HUES6 (cell line): ENCODE data around the gene ABTB2.

Experiments used
- H3K27ac ChIP-seq: 2 replicates; pipeline ENCODE4 v1.7.0; 2013; ENCODE audit warnings: low read depth, mild to moderate bottlenecking, low read length, inconsistent platforms
- H3K27me3 ChIP-seq: 2 replicates; pipeline ENCODE4 v1.6.1; 2013; ENCODE audit warnings: low read length; ENCODE audit not compliant: control insufficient read depth, insufficient read depth
- H3K36me3 ChIP-seq: 2 replicates; pipeline ENCODE4 v1.6.1; 2013; ENCODE audit warnings: low read length; ENCODE audit not compliant: control insufficient read depth, insufficient read depth
- H3K4me1 ChIP-seq: 2 replicates; pipeline ENCODE4 v1.6.1; 2013; ENCODE audit warnings: low read length; ENCODE audit not compliant: control insufficient read depth, insufficient read depth
- H3K4me3 ChIP-seq: 2 replicates; pipeline ENCODE4 v1.5.1; 2013; ENCODE audit warnings: low read depth, low read length
- H3K9ac ChIP-seq: one replicate; pipeline ENCODE4 v1.6.1; 2013; ENCODE audit warnings: mild to moderate bottlenecking, low read length
- H3K9me3 ChIP-seq: 2 replicates; pipeline ENCODE4 v1.6.1; 2013; ENCODE audit warnings: low read depth, low read length; ENCODE audit not compliant: control insufficient read depth, insufficient read depth

Gene ABTB2

DNA sequence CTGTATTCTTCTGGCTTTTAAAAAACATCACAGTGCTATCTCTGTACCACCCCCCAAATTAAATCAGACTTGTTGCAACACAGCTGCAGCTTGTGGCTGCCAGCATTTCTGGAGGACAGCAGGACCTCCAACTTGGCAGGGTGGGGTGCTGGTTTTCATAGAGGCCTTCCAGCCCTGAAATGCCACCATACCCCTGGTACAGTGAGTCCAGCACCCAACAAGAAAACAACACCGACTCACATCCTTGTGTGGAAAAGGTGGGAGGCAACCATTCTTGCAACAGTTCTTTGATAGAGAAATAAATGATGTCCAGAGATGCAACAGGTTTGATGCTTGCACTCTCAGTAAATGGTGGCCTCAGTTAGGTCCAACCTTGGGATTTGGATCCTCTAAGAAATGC lies 96.0 kb downstream of the ABTB2 start:
- no peak overlapping the region for H3K27ac ChIP-seq
- peaks cover 17% of the 10 kb centered on the region for H3K4me1 ChIP-seq
- H3K36me3 ChIP-seq = no peaks in the 10 kb centered on the region
- H3K27me3 ChIP-seq = no peaks in the 10 kb centered on the region
- no peak overlapping the region for H3K9ac ChIP-seq
- H3K4me3 ChIP-seq = no peak overlapping the region
- no peaks in the 10 kb centered on the region for H3K9me3 ChIP-seq

DNA sequence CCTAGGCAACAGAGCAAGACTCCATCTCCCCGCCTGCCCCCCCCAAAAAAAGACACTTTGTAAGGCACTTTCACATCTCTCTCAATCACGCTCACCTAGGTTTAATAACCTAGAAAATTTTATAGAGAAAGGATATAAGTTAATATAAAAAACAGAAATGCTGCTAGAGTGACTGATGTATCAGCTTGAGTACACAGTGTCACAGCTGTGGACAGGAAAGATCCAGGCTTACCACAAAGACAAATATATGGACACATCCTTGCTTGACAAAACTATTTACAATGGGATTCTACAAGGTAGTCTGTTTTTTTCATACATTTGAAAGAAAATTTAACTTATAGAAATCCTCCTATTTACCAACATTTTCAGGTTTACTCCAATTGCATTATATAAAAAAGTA lies 96.7 kb downstream of the ABTB2 start:
- no peaks in the 10 kb centered on the region for H3K27me3 ChIP-seq
- no peaks in the 10 kb centered on the region for H3K36me3 ChIP-seq
- no peak overlapping the region for H3K4me3 ChIP-seq
- no peak overlapping the region for H3K27ac ChIP-seq
- no peaks in the 10 kb centered on the region for H3K9me3 ChIP-seq
- H3K4me1 ChIP-seq = peaks cover 13% of the 10 kb centered on the region
- H3K9ac ChIP-seq = no peak overlapping the region

DNA sequence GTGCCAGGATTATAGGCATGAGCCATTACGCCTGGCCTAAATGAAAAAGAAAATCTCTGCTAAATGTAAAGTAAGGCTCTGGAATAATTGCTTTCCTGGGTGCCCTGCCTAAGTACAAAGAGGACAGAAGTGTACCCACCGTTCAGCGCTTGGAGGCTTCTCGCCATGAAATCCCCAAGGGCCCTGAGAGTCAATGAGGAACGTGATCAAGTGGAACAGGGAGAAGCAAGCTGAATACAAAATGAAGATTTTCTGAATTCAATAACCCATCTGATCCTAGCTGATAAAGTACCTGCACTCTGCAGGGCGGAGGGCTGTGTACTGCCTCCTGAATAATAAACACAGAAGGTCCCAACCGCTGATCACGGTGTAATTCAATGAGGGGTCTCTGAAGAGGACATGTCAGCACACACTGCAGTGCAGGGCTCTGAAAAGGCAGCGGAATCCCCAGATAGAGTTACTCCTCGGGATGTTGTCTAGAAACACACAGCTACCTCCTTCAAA lies 97.7 kb downstream of the ABTB2 start:
- Histone ChIP-seq H3K27ac (no peak overlapping the region), H3K36me3 (no peaks in the 10 kb centered on the region), H3K9me3 (no peaks in the 10 kb centered on the region), H3K4me1 (peaks cover 13% of the 10 kb centered on the region), H3K4me3 (no peak overlapping the region), H3K27me3 (no peaks in the 10 kb centered on the region), H3K9ac (no peak overlapping the region)

DNA sequence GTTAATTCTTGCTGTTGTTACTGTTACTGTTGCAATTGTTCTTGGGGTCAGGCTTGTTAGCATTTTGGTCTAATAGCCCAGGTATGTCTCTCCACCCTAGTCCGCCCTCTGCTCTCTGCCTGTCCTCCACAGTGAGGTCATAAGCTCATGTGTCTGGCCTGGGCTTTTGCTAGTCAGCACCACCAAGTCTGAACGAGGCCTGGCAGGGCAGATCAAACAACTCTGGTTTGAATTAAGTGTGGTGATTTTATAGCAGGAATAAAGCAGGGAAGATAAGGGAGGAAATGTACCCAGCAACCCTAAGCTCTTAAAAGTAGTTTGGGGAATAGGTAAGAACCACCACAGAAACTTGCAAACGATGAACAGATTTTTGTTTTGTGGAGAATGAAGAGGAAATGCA lies 98.7 kb downstream of the ABTB2 start:
- Histone ChIP-seq H3K36me3 (no peaks in the 10 kb centered on the region), H3K27ac (no peak overlapping the region), H3K4me1 (peaks cover 13% of the 10 kb centered on the region)

DNA sequence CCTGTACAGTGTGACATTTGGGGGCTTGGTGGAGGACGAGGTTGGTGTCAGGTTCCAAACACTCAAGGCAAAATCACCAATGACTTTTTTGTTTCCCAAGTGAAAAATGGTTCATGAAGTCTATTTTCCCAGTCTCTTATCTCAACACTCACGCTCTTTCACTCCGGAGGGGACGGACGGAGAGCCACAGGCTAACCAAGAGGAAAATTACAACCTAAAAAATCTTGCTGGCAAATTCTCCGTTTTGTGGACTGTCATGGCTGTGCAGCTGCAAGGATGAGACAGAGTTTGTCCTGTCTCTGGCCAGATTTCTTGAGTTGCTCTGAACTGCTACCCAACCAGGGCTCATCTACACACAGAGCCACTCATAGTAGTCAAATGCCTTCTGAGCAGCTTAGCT lies 101.2 kb downstream of the ABTB2 start:
- Histone ChIP-seq H3K27ac (no peak overlapping the region), H3K9ac (no peak overlapping the region), H3K4me3 (no peak overlapping the region), H3K9me3 (no peaks in the 10 kb centered on the region), H3K4me1 (peaks cover 10% of the 10 kb centered on the region; the same call in 1 of the 2 replicates), H3K27me3 (no peaks in the 10 kb centered on the region), H3K36me3 (no peaks in the 10 kb centered on the region)

More for the DNA sequence above, 98.7 kb downstream of the ABTB2 start:
- H3K4me3 ChIP-seq = no peak overlapping the region
- H3K9ac ChIP-seq = no peak overlapping the region
- no peaks in the 10 kb centered on the region for H3K27me3 ChIP-seq
- H3K9me3 ChIP-seq = no peaks in the 10 kb centered on the region

DNA sequence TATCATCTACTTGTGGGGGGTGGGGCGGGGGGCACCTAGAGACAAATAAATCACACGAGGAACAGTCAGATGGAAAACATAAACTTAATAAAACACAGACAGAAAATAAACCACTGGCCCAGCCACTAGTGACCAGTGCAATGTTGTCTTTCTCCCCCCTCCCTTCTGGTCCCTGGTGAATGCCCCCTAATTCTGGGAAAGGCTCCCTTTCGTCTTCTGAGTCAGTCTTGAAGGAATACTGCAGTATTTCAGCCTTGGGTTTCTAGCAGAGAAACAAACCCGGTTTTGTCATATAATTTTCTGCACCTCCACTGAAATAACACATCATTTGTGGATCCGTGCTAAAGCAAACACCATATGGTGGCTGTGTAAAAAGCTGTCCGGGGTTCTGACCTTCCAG lies 101.7 kb downstream of the ABTB2 start:
- H3K9me3 ChIP-seq = no peaks in the 10 kb centered on the region
- H3K9ac ChIP-seq = no peak overlapping the region
- no peak overlapping the region for H3K4me3 ChIP-seq
- no peaks in the 10 kb centered on the region for H3K36me3 ChIP-seq
- H3K4me1 ChIP-seq = peaks cover 15% of the 10 kb centered on the region; the same call in 1 of the 2 replicates
- H3K27me3 ChIP-seq = no peaks in the 10 kb centered on the region
- no peak overlapping the region for H3K27ac ChIP-seq

DNA sequence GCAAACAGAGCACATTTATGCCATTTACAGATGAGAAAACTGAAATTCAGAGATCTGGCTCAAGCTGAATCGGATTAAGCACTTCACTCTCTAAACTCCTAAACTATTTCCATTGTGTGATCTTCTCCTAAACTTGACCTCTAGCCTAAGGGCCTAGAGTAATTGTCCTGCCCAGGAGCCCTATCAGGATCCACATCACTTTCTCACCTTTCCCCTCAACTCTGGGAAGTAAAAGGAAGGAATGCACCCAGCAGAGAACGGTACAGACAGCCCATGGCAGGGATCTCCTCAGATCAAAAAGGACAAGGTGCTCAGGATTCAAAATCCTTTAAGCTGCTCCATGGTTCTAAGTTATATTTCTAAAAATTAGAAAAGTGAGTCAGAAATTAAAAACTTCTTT lies 102.7 kb downstream of the ABTB2 start:
- Histone ChIP-seq H3K36me3 (no peaks in the 10 kb centered on the region), H3K9me3 (no peaks in the 10 kb centered on the region), H3K9ac (no peak overlapping the region), H3K27ac (no peak overlapping the region), H3K4me1 (peaks cover 17% of the 10 kb centered on the region; the same call in 1 of the 2 replicates), H3K27me3 (no peaks in the 10 kb centered on the region), H3K4me3 (no peak overlapping the region)

DNA sequence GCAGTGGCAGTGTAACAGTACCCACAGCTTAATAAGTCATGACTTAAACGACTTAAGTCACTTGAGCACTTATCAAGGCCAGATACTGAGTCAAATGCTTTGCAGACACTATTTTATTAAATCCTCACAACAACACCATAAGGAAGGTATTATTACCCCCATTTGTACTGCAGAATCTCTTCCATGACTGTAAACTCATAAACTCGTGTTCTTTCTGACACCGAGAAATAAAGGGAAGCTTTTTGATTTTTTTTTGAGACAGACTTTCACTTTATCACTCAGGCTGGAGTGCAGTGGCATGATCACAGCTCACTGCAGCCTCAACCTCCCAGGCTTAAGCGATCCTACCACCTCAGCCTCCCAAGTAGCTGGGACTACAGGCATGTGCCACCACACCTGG lies 103.8 kb downstream of the ABTB2 start:
- Histone ChIP-seq H3K36me3 (no peaks in the 10 kb centered on the region), H3K4me1 (peaks cover 17% of the 10 kb centered on the region; the same call in 1 of the 2 replicates), H3K27me3 (no peaks in the 10 kb centered on the region), H3K9ac (no peak overlapping the region), H3K4me3 (no peak overlapping the region), H3K9me3 (no peaks in the 10 kb centered on the region), H3K27ac (no peak overlapping the region)

DNA sequence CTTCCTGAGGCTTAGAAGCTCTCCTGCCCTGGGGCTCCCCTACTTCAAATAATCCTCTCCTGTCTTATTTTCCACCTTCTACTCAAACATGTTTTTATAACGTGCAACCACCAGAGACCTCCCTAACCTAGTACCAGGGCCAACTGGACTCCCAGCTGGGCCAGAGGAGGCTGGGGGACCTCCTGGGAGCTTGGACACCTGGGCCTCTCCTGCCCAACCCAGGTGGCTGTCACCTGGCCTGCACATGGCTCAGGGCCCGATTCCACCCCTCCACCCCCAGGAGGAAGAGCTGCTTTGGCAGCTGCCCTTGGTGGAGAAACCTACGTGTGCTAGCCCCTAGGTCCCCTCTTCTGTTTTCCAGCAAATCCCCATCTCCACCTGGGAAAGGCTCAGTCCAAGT lies 105.2 kb downstream of the ABTB2 start:
- no peak overlapping the region for H3K27ac ChIP-seq
- H3K27me3 ChIP-seq = no peaks in the 10 kb centered on the region
- H3K36me3 ChIP-seq = no peaks in the 10 kb centered on the region
- no peak overlapping the region for H3K4me3 ChIP-seq
- no peaks in the 10 kb centered on the region for H3K9me3 ChIP-seq
- no peak overlapping the region for H3K9ac ChIP-seq
- H3K4me1 ChIP-seq = peaks cover 17% of the 10 kb centered on the region; the same call in 1 of the 2 replicates

DNA sequence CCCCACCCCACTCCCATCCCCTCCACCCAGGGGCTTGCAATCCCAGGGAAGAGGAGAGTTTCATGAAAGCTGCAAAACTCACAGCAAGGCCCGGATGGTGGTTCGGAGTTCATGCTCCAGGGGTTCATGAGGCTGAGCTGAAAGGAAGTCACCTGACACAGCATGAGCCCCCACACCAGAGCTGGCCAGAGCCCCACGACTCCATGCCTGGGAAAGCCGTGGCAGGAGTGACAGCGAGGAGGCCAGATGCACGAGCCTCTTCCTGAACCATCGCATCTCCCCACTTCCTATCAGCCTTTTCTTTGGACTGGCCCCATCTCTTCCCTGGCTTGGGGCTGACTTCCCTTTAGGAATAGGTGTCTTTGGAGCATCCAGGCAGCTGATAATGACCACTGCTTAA lies 105.8 kb downstream of the ABTB2 start:
- Histone ChIP-seq H3K36me3 (no peaks in the 10 kb centered on the region), H3K9me3 (no peaks in the 10 kb centered on the region), H3K4me3 (no peak overlapping the region), H3K27me3 (no peaks in the 10 kb centered on the region), H3K4me1 (peaks cover 17% of the 10 kb centered on the region; the same call in 1 of the 2 replicates), H3K9ac (no peak overlapping the region), H3K27ac (no peak overlapping the region)

DNA sequence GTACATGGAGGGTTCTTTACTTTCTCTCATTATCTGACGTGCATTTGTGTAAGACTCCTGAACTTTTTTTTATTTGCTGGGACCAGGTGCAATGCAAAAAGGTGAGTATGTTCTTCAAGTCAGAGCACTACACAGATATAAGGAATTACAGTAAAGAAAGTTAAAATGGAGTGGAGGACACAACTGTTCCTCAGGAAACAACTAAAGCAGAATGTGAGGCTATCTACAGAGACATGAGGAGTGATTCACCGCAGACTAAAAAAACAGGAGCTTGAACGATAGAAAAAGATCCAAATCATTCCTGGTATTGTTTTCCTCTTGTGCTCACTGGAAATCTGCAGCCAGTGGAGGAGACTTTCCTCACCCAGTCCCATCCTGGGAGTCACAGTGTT lies 106.2 kb downstream of the ABTB2 start:
- no peaks in the 10 kb centered on the region for H3K27me3 ChIP-seq
- no peak overlapping the region for H3K27ac ChIP-seq
- no peak overlapping the region for H3K9ac ChIP-seq
- H3K36me3 ChIP-seq = no peaks in the 10 kb centered on the region
- peak overlapping the region; percentile 24; the same call in 1 of the 2 replicates for H3K4me3 ChIP-seq
- peaks cover 17% of the 10 kb centered on the region; the same call in 1 of the 2 replicates for H3K4me1 ChIP-seq
- H3K9me3 ChIP-seq = no peaks in the 10 kb centered on the region
